Fibroblast of skin of right quadriceps (primary cell): Measurements from ENCODE around the gene RING1.

Source experiments
- DNase-seq: peaks from one replicate; pipeline ENCODE4 v3.0.0-alpha.2; 2013

Gene RING1

DNA sequence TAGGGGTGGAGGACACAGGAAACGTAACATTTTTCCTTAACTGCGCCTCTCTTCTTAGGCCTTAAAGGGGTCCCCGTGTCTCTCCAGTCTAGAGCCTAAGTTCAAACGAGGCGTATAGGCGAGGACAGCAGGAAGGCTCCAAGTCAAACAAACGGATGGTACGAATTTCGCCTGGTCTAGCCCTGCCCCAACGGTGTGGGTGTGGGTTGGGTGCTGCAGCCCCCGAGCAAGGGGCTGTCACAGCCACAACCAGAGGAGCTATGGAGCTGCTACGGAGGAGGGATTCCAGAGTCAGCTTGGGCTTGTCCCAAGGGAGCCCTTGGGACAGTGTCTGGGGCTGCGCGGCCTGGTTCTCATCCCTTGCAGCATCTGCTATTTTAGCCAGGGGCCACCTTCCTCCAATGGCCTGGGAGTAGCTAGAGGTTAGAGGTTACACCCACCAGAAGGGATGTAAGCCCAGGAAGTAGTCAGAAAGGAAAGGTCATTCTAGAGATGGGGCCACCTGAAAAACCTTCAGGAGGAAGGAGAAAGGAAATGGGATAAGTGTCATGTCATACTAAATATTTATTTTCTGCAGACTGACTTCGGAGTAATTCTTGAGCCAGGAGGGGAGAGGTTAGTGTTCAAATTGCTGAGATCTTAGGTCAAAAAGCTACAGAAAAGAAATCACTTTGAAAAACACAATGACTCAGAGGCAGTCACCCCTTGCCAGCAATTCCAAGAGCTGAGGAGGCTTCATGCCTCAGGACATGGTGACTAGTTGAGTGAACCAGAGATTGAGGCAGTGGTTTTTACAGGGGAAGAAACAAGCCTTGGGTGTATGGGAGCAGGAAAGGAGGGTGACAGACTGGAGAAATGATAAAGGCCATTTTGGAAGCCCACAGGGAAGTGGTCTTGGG is 41.7 kb downstream of the RING1 start:
- DNase-seq, result peak; percentile 77

DNA sequence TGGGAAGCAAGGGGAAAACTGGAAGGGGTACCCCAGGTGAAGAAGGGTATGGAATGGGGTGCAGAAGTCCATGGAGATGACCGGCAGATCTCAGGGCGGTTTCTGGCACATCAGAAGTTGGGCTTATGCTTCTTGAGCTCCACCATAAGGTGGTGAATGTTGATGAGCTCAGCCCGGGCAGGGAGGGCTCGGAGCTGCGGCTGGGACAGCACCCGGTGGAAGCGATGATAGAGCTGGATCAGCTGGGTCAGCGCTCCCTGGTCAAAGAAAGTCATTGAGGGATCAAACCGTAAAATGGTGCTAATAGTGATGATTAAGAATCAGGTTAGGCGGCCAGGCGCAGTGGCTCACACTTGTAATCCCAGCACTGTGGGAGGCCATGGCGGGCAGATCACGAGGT is 42.4 kb downstream of the RING1 start:
- no peak for DNase-seq

DNA sequence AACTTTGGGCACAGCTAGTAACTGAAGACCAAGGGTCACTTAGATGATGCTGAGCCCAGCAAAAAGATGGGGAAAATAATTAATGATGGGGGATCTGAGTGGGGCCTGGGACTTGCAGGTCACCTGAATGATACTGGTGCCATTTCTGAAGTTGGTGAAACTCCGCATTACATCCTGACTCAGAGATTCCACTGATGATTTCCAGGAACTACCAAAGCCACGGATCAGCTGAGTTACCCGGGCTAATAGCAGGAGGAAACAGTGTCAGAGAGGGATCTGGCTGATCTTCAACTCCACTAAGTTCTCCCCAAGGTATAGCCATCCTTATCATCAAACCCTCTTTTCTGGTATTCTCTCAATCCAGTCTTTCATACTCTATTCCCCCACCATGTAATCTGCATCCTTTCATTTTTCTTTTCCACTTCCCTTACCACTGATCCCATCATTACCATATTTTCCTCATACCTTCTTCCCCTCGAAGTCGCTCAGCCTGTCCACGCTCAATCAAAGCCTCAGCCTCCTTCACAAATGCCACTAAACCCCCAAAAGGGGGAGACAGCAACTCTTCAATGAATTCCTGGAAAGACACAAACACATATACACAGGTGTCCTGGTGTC is 43.2 kb downstream of the RING1 start:
- peak; percentile 35 for DNase-seq

DNA sequence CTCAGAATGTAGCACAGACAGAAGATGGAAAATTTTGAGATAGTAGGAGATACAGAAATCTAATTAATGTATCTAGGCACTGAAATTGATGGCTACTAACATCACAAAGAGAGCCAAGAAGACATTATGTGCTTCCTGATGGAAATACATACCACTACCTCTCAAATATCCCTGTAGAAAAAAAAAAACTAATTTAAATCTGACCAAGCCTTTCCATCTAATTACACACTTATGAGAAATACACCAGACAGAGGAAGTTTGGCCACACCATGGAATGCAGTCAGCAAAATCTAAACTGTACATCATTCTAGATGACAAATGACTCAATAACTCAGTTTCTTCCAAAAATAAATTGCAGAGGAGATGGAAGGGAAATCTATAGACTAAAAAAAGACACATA is 44.5 kb downstream of the RING1 start:
- DNase-seq, result peak; percentile 80

DNA sequence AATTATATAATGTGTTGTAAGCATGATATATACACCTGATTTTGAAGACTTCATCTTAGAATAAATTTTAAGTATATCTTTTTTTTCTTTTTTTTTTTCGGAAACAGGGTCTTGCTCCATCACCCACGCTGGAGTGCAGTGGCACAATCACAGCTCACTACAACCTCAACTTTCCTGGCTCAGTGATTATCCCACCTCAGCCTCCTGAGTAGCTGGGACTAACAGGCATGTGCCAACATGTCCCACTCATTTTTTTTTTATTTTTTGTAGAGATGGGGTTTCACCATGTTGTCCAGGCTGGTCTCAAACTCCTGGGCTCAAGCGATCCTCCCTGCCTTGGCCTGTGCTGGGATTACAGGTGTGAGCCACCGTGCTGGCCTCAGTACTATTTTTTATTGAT is 46.3 kb downstream of the RING1 start:
- no peak for DNase-seq

DNA sequence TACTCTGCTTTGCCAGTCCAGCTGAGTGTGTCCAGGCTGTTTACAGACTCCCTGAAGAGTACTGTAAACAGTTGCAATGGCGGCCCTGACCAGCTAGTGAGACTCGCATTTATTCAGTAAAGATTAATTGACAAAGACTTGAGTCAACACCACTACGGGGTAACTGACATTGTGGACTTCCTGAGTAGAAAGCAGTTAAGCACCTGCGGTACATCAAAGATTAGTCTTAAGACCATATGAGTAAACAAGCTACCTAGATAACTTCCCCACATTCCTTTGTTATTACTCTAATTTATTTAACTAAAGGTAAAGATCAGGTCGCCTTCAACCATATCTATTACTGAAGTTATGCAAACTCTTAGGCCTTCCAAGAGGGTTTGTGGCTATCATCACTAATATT is 50.7 kb downstream of the RING1 start:
- DNase-seq, result no peak
